Esophagus muscularis mucosa (tissue), 4 donors: Measurements from ENCODE around the gene NPTN. TPM values are rescaled to one million over a fixed set of nuclear protein-coding genes. Genes with fewer than 3 reads are reported as not detected.

Experiments
- DNase-seq: peaks from one replicate; pipeline ENCODE4 v3.0.0-alpha.2; 2017; ENCODE audit errors: extremely low spot score
- H3K27ac ChIP-seq, 4 donors: fragments of 200-600 bp; sonication (generic); replicated peaks in 1 of 4; 1 replicate in 3 of 4; 2 replicates in 1 of 4; pipeline ENCODE4 v1.5.1; 2016 to 2019; ENCODE audit warnings: mild to moderate bottlenecking in 1 of 4
- H3K27me3 ChIP-seq, 4 donors: fragments of 200-600 bp; sonication (generic); one replicate each; pipeline versions ENCODE4 v1.5.1 to v1.6.0; 2016 to 2019
- H3K36me3 ChIP-seq, 4 donors: fragments of 200-600 bp; sonication (generic); one replicate each; pipeline ENCODE4 v1.5.1; 2016 to 2019
- H3K4me1 ChIP-seq, 4 donors: fragments of 200-600 bp; sonication (generic); one replicate each; pipeline ENCODE4 v1.5.1; 2016 to 2019
- H3K4me3 ChIP-seq, 4 donors: fragments of 200-600 bp; sonication (generic); 1 replicate in 2 of 4; 2 replicates in 2 of 4; pipeline ENCODE4 v1.5.1; 2016 to 2019; ENCODE audit warnings: mild to moderate bottlenecking in 4 of 4, moderate library complexity in 1 of 4
- H3K9me3 ChIP-seq, 4 donors: fragments of 200-600 bp; sonication (generic); 1 replicate in 3 of 4; 2 replicates in 1 of 4; pipeline ENCODE4 v1.5.1; 2016 to 2019
- CTCF ChIP-seq, 3 experiments: fragments of 200-600 bp in 2 of 3; fragments of 450-650 bp in 1 of 3; sonication (generic) in 2 of 3; IDR thresholded peaks; one replicate each; pipeline ENCODE4 v1.5.1; 2017 to 2019; ENCODE audit warnings: antibody characterized with exemption in 3 of 3, mild to moderate bottlenecking in 2 of 3, moderate library complexity in 1 of 3
- EP300 ChIP-seq: sonication (generic); formaldehyde crosslinking; IDR thresholded peaks from one replicate; pipeline ENCODE4 v1.6.1; 2017; ENCODE audit warnings: antibody characterized with exemption
- POLR2A ChIP-seq: fragments of 450-650 bp; IDR thresholded peaks from one replicate; pipeline ENCODE4 v1.6.1; 2017; ENCODE audit warnings: antibody characterized with exemption, moderate library complexity, mild to moderate bottlenecking, low read depth
- POLR2AphosphoS5 ChIP-seq, 2 donors: sonication (generic); formaldehyde crosslinking; IDR thresholded peaks; one replicate each; pipeline ENCODE4 v1.6.1; 2017; ENCODE audit warnings: antibody characterized with exemption in 2 of 2
- WGBS: methylation state at CpG from one replicate; pipeline ENCODE4 v1.1.5; 2018; 5-methylcytosine and 5-hydroxymethylcytosine counted together
- intact Hi-C: fragments of 100-400 bp; cut with DNase I; formaldehyde crosslinking; loops from one replicate; pipeline ENCODE4 v1.15.1; 2023
- total RNA-seq, 4 donors: library from RNA; depleted of rRNA; stranded (reverse); fragments of >200 nt; gene quantifications; one replicate each; pipeline versions ENCODE4 v1.1.0 to v1.2.1, GENCODE V29; 2016

The NPTN gene
- total RNA-seq, 4 donors from 2014 or later, result 218 to 281 (median 246) TPM

DNA sequence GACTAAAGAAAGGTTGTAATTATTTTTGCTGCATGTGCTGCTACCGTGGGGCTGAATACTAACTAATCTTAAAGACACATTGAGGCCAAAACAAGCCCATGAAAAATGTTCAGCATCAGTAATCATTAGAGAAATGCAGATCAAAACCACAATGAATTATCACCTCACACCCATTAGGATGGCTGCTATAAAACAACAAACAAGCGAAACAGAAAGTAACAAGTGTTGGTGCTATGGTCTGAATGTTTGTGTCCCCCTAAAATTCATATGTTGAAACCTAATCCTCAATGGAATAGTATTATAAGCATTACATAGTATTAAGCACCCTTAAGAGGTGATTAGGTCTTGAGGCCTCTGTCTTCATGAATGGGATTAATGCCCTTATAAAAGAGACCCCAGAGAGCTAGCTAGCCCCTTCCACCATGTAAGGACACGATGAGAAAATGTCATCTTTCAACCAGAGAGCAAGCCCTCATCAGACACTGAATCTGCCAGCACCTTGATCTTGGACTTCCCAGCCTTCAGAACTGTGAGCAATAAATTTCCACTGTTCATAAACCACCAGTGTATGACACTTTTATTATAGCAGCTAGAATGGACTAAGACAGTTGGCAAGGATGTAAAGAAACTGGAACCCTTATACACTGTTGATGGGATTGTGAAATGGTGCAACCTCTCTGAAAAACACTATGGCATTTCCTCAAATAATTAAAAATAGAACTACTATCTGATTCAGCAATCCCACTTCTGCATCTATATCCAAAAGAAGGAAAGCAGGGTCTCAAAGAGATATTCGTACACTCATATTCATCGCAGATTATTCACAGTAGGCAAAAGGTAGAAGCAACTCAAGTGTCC is 114.1 kb downstream of the NPTN start:
- intact Hi-C loops, result no loop called here

GRCh38 chr15:73518180-73518862 is 114.9 kb downstream of the NPTN start:
- H3K27me3 ChIP-seq, result no peaks in the 10 kb centered on the region
- no peaks in the 10 kb centered on the region for H3K36me3 ChIP-seq
- intact Hi-C loops, result no loop called here
- H3K4me1 ChIP-seq, result peaks cover 0 to 3% (median 0%) of the 10 kb centered on the region in 4 donors
- H3K4me3 ChIP-seq, result no peak overlapping the region
- no peaks in the 10 kb centered on the region for H3K9me3 ChIP-seq
- WGBS, result 63% methylated on average over 3 of the region's 3 CpGs
- H3K27ac ChIP-seq, result no peak overlapping the region
- TF ChIP-seq POLR2A (no peak), POLR2AphosphoS5 (IDR thresholded peaks at IDR 0.05) (no peak), EP300 (no peak), CTCF (IDR thresholded peaks at IDR 0.05) (no peak)
- DNase-seq, result no peak

More for the DNA sequence above, 114.1 kb downstream of the NPTN start:
- no peak for DNase-seq
- H3K27ac ChIP-seq, result no peak overlapping the region
- no peak overlapping the region for H3K4me3 ChIP-seq
- no peaks in the 10 kb centered on the region for H3K27me3 ChIP-seq
- WGBS, result 87% methylated on average over 5 of the region's 5 CpGs
- no peaks in the 10 kb centered on the region for H3K36me3 ChIP-seq
- TF ChIP-seq POLR2AphosphoS5 (IDR thresholded peaks at IDR 0.05), result no peak
- no peak for TF ChIP-seq POLR2A
- TF ChIP-seq CTCF (IDR thresholded peaks at IDR 0.05), result no peak
- no peak for TF ChIP-seq EP300
- peaks cover 0 to 3% (median 0%) of the 10 kb centered on the region in 4 donors for H3K4me1 ChIP-seq
- H3K9me3 ChIP-seq, result no peaks in the 10 kb centered on the region

DNA sequence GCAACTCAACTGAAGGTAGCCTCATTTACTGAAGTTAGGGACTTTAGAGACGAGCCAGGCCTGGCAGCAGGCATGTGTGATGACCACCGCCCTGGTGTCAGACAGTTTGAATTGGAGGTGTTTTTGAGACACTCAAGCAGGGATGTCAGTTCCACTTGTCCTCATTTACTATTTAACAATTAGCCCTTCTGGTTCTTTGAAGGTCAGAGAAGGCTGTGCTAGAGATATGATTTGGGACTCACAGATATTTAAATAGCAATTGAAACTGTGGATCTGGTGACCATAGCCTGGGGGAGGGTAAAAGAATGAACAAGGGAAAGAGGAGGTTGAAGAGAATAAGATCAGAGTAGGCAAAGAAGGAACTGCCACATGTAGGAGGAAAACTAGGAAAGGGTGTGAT is 115.6 kb downstream of the NPTN start:
- no peak overlapping the region for H3K27ac ChIP-seq
- intact Hi-C loops, result no loop called here
- WGBS, result 91% methylated on average over 2 of the region's 2 CpGs

DNA sequence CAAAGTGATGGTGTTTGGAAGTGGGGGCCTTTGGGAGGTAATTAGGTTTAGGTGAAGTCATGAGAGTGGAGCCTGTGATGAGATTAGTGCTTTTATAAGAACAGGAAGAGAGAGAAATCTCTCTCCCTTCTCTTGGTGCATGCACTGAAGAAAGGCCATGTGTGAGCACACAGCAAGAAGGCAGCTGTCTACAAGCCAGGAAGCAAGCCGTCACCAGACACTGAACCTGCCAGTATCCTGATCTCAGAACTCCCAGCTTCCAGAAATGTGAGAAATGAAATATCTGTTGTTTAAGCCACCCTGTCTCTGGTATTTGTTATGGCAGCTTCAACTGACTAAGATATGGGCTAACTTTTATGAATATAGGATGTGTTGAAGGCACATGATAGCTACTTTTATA is 117.7 kb downstream of the NPTN start:
- no peak for DNase-seq
- no peaks in the 10 kb centered on the region for H3K9me3 ChIP-seq
- intact Hi-C loops, result no loop called here
- TF ChIP-seq EP300 (no peak), POLR2AphosphoS5 (IDR thresholded peaks at IDR 0.05) (no peak), POLR2A (no peak), CTCF (IDR thresholded peaks at IDR 0.05) (no peak)
- H3K36me3 ChIP-seq, result no peaks in the 10 kb centered on the region
- 67% methylated on average over 1 of the region's 1 CpG for WGBS
- H3K27ac ChIP-seq, result no peak overlapping the region
- no peaks in the 10 kb centered on the region for H3K27me3 ChIP-seq
- H3K4me3 ChIP-seq, result no peak overlapping the region
- peaks cover 0 to 3% (median 0%) of the 10 kb centered on the region in 4 donors for H3K4me1 ChIP-seq

More for the DNA sequence above, 115.6 kb downstream of the NPTN start:
- H3K4me1 ChIP-seq, result peaks cover 0 to 3% (median 0%) of the 10 kb centered on the region in 4 donors
- H3K36me3 ChIP-seq, result no peaks in the 10 kb centered on the region
- TF ChIP-seq CTCF (IDR thresholded peaks at IDR 0.05) (no peak), EP300 (no peak), POLR2AphosphoS5 (IDR thresholded peaks at IDR 0.05) (no peak), POLR2A (no peak)
- no peaks in the 10 kb centered on the region for H3K9me3 ChIP-seq
- no peak overlapping the region for H3K4me3 ChIP-seq
- no peak for DNase-seq
- no peaks in the 10 kb centered on the region for H3K27me3 ChIP-seq

Other genes starting within 250 kb of the NPTN start
- not detected for gene REC114, start 190.2 kb downstream of the NPTN start, total RNA-seq
- gene CD276, start 51.0 kb upstream of the NPTN start, total RNA-seq, result 10 to 100 TPM; 31.8 to 58.1 (median 40.1) TPM
- gene INSYN1, start 120.0 kb upstream of the NPTN start, total RNA-seq, result 10 to 100 TPM; 12.5 to 27.4 (median 23.8) TPM
- gene TBC1D21, start 240.2 kb upstream of the NPTN start, total RNA-seq, result not detected